Large intestine (tissue), 3 donors: Measurements from ENCODE around the gene KCNA10. TPM values are rescaled to one million over a fixed set of nuclear protein-coding genes. Genes with fewer than 3 reads are reported as not detected.

Experiments
- DNase-seq, 2 donors: peaks; one replicate each; pipeline versions ENCODE4 v3.0.0 to v3.0.0-alpha.2; 2013
- H3K27ac ChIP-seq: one replicate; pipeline ENCODE4 v1.5.1; 2013; ENCODE audit warnings: low read length
- H3K27me3 ChIP-seq: 2 replicates; pipeline ENCODE4 v1.6.1; 2013; ENCODE audit warnings: low read length; ENCODE audit not compliant: control insufficient read depth, insufficient read depth
- H3K36me3 ChIP-seq: 2 replicates; pipeline ENCODE4 v1.6.1; 2013; ENCODE audit warnings: low read length; ENCODE audit not compliant: control insufficient read depth, insufficient read depth
- H3K4me1 ChIP-seq: one replicate; pipeline ENCODE4 v1.6.1; 2013; ENCODE audit warnings: low read length; ENCODE audit not compliant: control insufficient read depth, insufficient read depth
- H3K4me3 ChIP-seq: one replicate; pipeline ENCODE4 v1.5.1; 2013; ENCODE audit warnings: low read length
- H3K9me3 ChIP-seq: one replicate; pipeline ENCODE4 v1.6.1; 2013; ENCODE audit warnings: mild to moderate bottlenecking, low read depth, low read length, moderate library complexity; ENCODE audit not compliant: control insufficient read depth
- WGBS: methylation state at CpG from one replicate; pipeline ENCODE4 v1.1.5; 2013; ENCODE audit warnings: low lambda C conversion rate; ENCODE audit not compliant: insufficient coverage; 5-methylcytosine and 5-hydroxymethylcytosine counted together
- polyA plus RNA-seq: library from polyadenylated mRNA; unstranded; fragments of 120-200 nt; gene quantifications from one replicate; pipeline ENCODE4 v1.2.1, GENCODE V29; 2013

KCNA10 gene
- polyA plus RNA-seq, 1 donor: not detected

GRCh38 chr1:110535985-110536384 lies 17.0 kb upstream of the KCNA10 start:
- no peak for DNase-seq
- no CpG with 5 or more reads among the region's 3 CpGs for WGBS
- no peaks in the 10 kb centered on the region for H3K9me3 ChIP-seq
- no peaks in the 10 kb centered on the region for H3K36me3 ChIP-seq
- H3K27me3 ChIP-seq: peaks cover 7% of the 10 kb centered on the region
- H3K27ac ChIP-seq: no peak overlapping the region
- H3K4me1 ChIP-seq: no peaks in the 10 kb centered on the region
- H3K4me3 ChIP-seq: no peak overlapping the region

- Histone ChIP-seq H3K4me3 (no peak overlapping the region), H3K9me3 (no peaks in the 10 kb centered on the region), H3K36me3 (no peaks in the 10 kb centered on the region), H3K27me3 (peaks cover 8% of the 10 kb centered on the region), H3K27ac (no peak overlapping the region), H3K4me1 (no peaks in the 10 kb centered on the region)
- WGBS: no CpG with 5 or more reads among the region's 3 CpGs
- DNase-seq: no peak
These were observed 14.3 kb upstream of the KCNA10 start for GRCh38 chr1:110533230-110533629.

- peaks cover 19% of the 10 kb centered on the region for H3K27me3 ChIP-seq
- no CpG with 5 or more reads among the region's 1 CpG for WGBS
- no peak for DNase-seq
These were observed 10.0 kb upstream of the KCNA10 start for GRCh38 chr1:110529011-110529410.

DNA sequence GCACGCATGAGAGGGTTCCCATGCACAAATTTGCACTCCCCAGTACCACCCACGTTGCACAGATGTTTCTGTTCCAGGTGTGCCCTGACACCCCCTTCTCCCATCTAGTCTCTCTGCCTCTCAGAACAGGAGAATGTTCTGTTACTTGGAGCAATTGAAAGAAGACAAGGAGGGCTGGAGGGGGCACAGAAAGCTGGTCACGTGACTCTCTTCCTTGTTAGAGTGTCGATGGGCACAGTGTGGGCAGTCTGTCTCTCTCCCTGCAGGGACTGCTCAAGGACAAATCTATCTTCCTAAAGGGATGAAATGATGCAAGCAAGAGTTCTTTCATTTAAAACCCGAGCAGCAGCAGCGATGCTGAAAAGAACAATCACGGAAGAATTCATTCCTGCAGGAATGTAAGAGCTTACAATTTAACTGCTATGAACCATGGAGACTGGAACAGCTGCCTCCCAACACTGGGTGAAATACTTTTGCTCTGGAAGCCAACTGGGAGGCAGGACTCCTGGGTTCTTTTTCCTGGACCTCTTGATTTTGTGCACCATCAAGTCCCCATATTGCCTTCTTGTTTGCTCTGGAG lies 7.3 kb upstream of the KCNA10 start:
- Histone ChIP-seq H3K27ac (no peak overlapping the region), H3K27me3 (peaks cover 12% of the 10 kb centered on the region)
- WGBS: no CpG with 5 or more reads among the region's 7 CpGs

More at GRCh38 chr1:110529011-110529410, 10.0 kb upstream of the KCNA10 start:
- no peaks in the 10 kb centered on the region for H3K9me3 ChIP-seq
- H3K27ac ChIP-seq: no peak overlapping the region
- H3K4me3 ChIP-seq: no peak overlapping the region
- no peaks in the 10 kb centered on the region for H3K36me3 ChIP-seq
- H3K4me1 ChIP-seq: no peaks in the 10 kb centered on the region

GRCh38 chr1:110525249-110525595 lies 6.2 kb upstream of the KCNA10 start:
- Histone ChIP-seq H3K4me3 (no peak overlapping the region), H3K36me3 (no peaks in the 10 kb centered on the region), H3K27ac (no peak overlapping the region), H3K27me3 (peaks cover 12% of the 10 kb centered on the region), H3K4me1 (peaks cover 8% of the 10 kb centered on the region), H3K9me3 (no peaks in the 10 kb centered on the region)
- WGBS: no CpG with 5 or more reads among the region's 6 CpGs
- no peak for DNase-seq

More for the DNA sequence above, 7.3 kb upstream of the KCNA10 start:
- H3K9me3 ChIP-seq: no peaks in the 10 kb centered on the region
- no peak overlapping the region for H3K4me3 ChIP-seq
- H3K36me3 ChIP-seq: no peaks in the 10 kb centered on the region
- no peak for DNase-seq
- H3K4me1 ChIP-seq: peaks cover 8% of the 10 kb centered on the region

- H3K4me3 ChIP-seq: no peak overlapping the region
These were observed 5.6 kb upstream of the KCNA10 start for GRCh38 chr1:110524311-110525248.

DNA sequence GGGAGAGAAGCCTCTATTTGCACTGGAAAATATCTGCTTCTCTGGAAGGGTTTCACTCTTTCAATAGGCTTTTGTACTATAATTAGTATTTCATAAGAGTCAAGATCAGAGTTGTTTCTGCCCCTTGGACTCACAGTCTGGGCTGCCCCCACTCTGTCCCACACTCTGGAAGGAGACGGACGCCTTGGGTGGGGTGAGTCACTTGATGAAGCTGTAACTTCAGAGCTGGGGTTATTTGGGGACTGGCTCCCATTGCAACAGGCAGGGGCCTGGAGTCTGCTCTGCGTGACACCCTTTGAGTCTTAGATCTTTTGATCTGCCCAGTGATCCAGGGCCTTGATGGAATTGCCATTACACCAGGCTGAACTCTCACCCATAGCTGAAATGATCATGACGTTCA lies 4.0 kb upstream of the KCNA10 start:
- Histone ChIP-seq H3K27ac (no peak overlapping the region), H3K4me3 (no peak overlapping the region), H3K36me3 (no peaks in the 10 kb centered on the region), H3K27me3 (peaks cover 8% of the 10 kb centered on the region), H3K9me3 (no peaks in the 10 kb centered on the region), H3K4me1 (peaks cover 8% of the 10 kb centered on the region)
- WGBS: no CpG with 5 or more reads among the region's 4 CpGs
- DNase-seq: peak; percentile 76 to 83

More at GRCh38 chr1:110524311-110525248, 5.6 kb upstream of the KCNA10 start:
- H3K36me3 ChIP-seq: no peaks in the 10 kb centered on the region
- no peaks in the 10 kb centered on the region for H3K9me3 ChIP-seq
- peaks cover 12% of the 10 kb centered on the region for H3K27me3 ChIP-seq
- H3K27ac ChIP-seq: no peak overlapping the region
- DNase-seq: peak; percentile 18 to 19
- H3K4me1 ChIP-seq: peaks cover 8% of the 10 kb centered on the region
- WGBS: no CpG with 5 or more reads among the region's 20 CpGs

DNA sequence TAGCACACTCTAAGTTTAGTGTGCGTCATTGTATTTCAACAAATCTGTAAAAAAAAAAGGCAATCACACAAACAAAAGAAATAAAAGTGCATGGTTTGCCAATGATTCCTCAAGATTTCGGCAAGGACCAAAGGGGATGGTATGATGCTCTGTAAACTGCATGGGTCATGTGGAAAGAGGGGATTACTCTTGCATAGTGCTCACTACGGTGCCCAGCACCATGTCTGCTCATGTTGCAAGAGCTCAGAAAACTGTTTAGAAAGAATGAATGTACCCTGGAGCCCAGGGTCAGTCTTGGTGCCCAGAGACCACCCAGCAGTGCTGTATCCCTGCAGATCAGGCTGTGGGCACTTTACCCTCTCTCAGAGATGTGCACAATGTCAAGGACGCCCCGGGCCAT lies 3.6 kb upstream of the KCNA10 start:
- no peak for DNase-seq
- Histone ChIP-seq H3K9me3 (no peaks in the 10 kb centered on the region), H3K4me3 (no peak overlapping the region), H3K27me3 (peaks cover 7% of the 10 kb centered on the region), H3K27ac (no peak overlapping the region), H3K36me3 (no peaks in the 10 kb centered on the region), H3K4me1 (peaks cover 8% of the 10 kb centered on the region)
- 100% methylated on average over 1 of the region's 5 CpGs for WGBS

DNA sequence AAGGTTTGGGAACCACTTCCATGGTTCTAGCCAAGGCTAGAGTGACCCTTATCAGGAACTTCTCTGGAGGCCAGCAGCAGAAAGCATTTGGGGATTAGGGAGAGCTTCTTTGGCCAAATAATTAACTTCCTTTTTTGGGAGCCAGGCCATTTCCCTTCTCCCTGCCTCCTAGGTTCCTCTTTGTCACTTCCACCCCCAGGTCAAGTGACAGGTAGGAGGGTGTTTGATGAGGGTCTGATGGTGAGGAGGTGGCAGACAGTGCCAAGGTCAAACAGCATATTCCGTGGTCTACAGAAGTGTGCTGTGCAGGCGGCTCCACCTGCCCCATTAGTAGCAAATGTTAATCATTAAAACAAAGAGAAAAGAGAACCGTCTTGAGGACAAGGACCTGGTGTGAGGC lies 1.9 kb upstream of the KCNA10 start:
- WGBS: 17% methylated on average over 2 of the region's 3 CpGs
- no peaks in the 10 kb centered on the region for H3K9me3 ChIP-seq
- no peak overlapping the region for H3K27ac ChIP-seq
- no peaks in the 10 kb centered on the region for H3K36me3 ChIP-seq
- H3K4me1 ChIP-seq: peaks cover 8% of the 10 kb centered on the region
- no peak overlapping the region for H3K4me3 ChIP-seq
- no peak for DNase-seq
- H3K27me3 ChIP-seq: peaks cover 7% of the 10 kb centered on the region

DNA sequence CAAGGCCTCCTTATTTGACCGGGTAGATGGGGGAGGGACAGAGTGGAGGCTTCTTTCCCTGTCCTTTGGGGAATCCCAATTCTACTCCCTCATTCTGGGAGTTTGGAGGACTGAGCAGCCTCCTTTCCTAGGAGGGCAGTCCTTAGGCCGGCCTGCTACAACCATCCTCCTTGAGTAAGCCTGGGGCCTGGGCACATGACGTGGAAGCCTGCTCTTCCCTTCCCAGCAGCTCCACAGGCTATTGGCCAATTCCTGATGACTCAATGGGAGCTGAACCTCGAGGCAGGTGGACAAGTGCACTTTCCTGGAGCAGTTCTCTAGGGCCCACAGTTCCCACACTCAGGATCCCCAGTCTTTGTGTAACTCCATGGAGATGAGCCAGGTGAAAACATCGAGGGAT lies 3.1 kb downstream of the KCNA10 start:
- Histone ChIP-seq H3K4me1 (no peaks in the 10 kb centered on the region), H3K4me3 (no peak overlapping the region), H3K9me3 (no peaks in the 10 kb centered on the region), H3K36me3 (no peaks in the 10 kb centered on the region), H3K27me3 (no peaks in the 10 kb centered on the region), H3K27ac (no peak overlapping the region)
- no peak for DNase-seq
- no CpG with 5 or more reads among the region's 5 CpGs for WGBS
